Lower lobe of right lung (tissue), 2 donors: ENCODE results near the gene MAGEB17. TPM values are rescaled to one million over a fixed set of nuclear protein-coding genes. Genes with fewer than 3 reads are reported as not detected.

ENCODE experiments used
- ATAC-seq, 2 donors: fragments of 200-7000 bp; cut with Tn5 transposase; one replicate each; pipeline ENCODE4 v1.9.1; 2020 to 2022; ENCODE audit warnings: mild to moderate bottlenecking in 2 of 2, moderate library complexity in 2 of 2
- DNase-seq: peaks from one replicate; pipeline ENCODE4 v3.0.0-alpha.2; 2020
- H3K27ac ChIP-seq: fragments of 200-600 bp; one replicate; pipeline ENCODE4 v1.8.0; 2022
- H3K27me3 ChIP-seq: fragments of 200-600 bp; one replicate; pipeline ENCODE4 v1.8.0; 2022; ENCODE audit warnings: low read depth
- H3K36me3 ChIP-seq: fragments of 200-600 bp; one replicate; pipeline ENCODE4 v1.8.0; 2022; ENCODE audit warnings: mild to moderate bottlenecking
- H3K4me1 ChIP-seq: fragments of 200-600 bp; one replicate; pipeline ENCODE4 v1.8.0; 2022
- H3K4me3 ChIP-seq: fragments of 200-600 bp; one replicate; pipeline ENCODE4 v1.8.0; 2022; ENCODE audit warnings: mild to moderate bottlenecking
- H3K9me3 ChIP-seq: fragments of 200-600 bp; one replicate; pipeline ENCODE4 v1.8.0; 2022
- intact Hi-C: fragments of 100-400 bp; cut with DNase I; formaldehyde crosslinking; loops from one replicate; pipeline ENCODE4 v1.11.0; 2022
- total RNA-seq: library from RNA; stranded (reverse); fragmentation: NEBNext Ultra II Directional; extraction: Animal tissue kit (Norgen Biotek cat#: 25700); gene quantifications from one replicate; pipeline ENCODE4 v1.2.1, GENCODE V29; 2021
- TF ChIP-seq, protein P1 (sequence below): fragments of 200-600 bp; IDR thresholded peaks from one replicate; pipeline ENCODE4 v1.8.0; 2022; ENCODE audit warnings: antibody characterized with exemption, mild to moderate bottlenecking
- donor health status: DM: no; HTN: yes; CAD: no; lungs with severe emphysema.

MAGEB17 gene
- total RNA-seq, 1 donor from 2014 or later = not detected

GRCh38 chrX:16199343-16199742 lies 32.1 kb downstream of the MAGEB17 start:
- H3K4me1 ChIP-seq = no peaks in the 10 kb centered on the region
- no peaks in the 10 kb centered on the region for H3K9me3 ChIP-seq
- DNase-seq = no peak
- TF ChIP-seq, protein P1, sequence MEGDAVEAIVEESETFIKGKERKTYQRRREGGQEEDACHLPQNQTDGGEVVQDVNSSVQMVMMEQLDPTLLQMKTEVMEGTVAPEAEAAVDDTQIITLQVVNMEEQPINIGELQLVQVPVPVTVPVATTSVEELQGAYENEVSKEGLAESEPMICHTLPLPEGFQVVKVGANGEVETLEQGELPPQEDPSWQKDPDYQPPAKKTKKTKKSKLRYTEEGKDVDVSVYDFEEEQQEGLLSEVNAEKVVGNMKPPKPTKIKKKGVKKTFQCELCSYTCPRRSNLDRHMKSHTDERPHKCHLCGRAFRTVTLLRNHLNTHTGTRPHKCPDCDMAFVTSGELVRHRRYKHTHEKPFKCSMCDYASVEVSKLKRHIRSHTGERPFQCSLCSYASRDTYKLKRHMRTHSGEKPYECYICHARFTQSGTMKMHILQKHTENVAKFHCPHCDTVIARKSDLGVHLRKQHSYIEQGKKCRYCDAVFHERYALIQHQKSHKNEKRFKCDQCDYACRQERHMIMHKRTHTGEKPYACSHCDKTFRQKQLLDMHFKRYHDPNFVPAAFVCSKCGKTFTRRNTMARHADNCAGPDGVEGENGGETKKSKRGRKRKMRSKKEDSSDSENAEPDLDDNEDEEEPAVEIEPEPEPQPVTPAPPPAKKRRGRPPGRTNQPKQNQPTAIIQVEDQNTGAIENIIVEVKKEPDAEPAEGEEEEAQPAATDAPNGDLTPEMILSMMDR = no peak
- H3K27ac ChIP-seq = no peak overlapping the region
- no peaks in the 10 kb centered on the region for H3K36me3 ChIP-seq
- no peak for ATAC-seq
- H3K4me3 ChIP-seq = no peak overlapping the region
- H3K27me3 ChIP-seq = no peaks in the 10 kb centered on the region
- intact Hi-C loops = no loop called here

GRCh38 chrX:16202943-16203342 lies 35.7 kb downstream of the MAGEB17 start:
- intact Hi-C loops = no loop called here
- DNase-seq (no peak), ATAC-seq (no peak)

GRCh38 chrX:16204538-16204937 lies 37.3 kb downstream of the MAGEB17 start:
- Histone ChIP-seq H3K27ac (no peak overlapping the region), H3K36me3 (no peaks in the 10 kb centered on the region), H3K4me1 (no peaks in the 10 kb centered on the region), H3K9me3 (no peaks in the 10 kb centered on the region), H3K4me3 (no peak overlapping the region), H3K27me3 (no peaks in the 10 kb centered on the region)
- ATAC-seq = no peak
- DNase-seq = no peak
- TF ChIP-seq, protein P1 = no peak
- intact Hi-C loops = no loop called here

More at GRCh38 chrX:16202943-16203342, 35.7 kb downstream of the MAGEB17 start:
- Histone ChIP-seq H3K27ac (no peak overlapping the region), H3K4me1 (no peaks in the 10 kb centered on the region), H3K27me3 (no peaks in the 10 kb centered on the region), H3K4me3 (no peak overlapping the region), H3K9me3 (no peaks in the 10 kb centered on the region), H3K36me3 (no peaks in the 10 kb centered on the region)
- TF ChIP-seq, protein P1 = no peak

DNA sequence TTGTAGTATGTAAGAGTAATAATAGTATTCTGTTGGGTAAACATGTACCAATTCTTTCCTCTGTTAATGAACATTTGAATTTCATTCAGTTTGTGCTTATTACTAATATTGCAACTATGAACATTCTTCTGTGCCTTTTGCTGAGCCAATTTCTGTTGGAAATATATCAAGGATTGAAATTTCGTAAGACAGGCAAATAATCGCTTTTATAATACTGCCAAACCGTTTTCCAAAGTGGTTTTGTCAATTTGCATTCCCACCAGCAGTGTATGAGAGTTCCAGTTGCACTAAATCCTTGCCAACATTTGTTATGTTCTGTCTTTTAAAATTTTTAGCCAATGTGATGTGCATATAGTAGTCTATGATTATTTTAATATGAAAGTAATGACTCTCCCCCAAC lies 38.6 kb downstream of the MAGEB17 start:
- Histone ChIP-seq H3K9me3 (no peaks in the 10 kb centered on the region), H3K27me3 (no peaks in the 10 kb centered on the region), H3K4me1 (no peaks in the 10 kb centered on the region), H3K4me3 (no peak overlapping the region), H3K27ac (no peak overlapping the region), H3K36me3 (no peaks in the 10 kb centered on the region)
- intact Hi-C loops = no loop called here
- ATAC-seq (no peak), DNase-seq (no peak)
- TF ChIP-seq, protein P1 = no peak

GRCh38 chrX:16207634-16208033 lies 40.4 kb downstream of the MAGEB17 start:
- Histone ChIP-seq H3K36me3 (no peaks in the 10 kb centered on the region), H3K27me3 (no peaks in the 10 kb centered on the region), H3K27ac (no peak overlapping the region), H3K4me3 (no peak overlapping the region), H3K4me1 (no peaks in the 10 kb centered on the region), H3K9me3 (no peaks in the 10 kb centered on the region)
- TF ChIP-seq, protein P1 = no peak
- DNase-seq = no peak
- intact Hi-C loops = no loop called here
- ATAC-seq = no peak

DNA sequence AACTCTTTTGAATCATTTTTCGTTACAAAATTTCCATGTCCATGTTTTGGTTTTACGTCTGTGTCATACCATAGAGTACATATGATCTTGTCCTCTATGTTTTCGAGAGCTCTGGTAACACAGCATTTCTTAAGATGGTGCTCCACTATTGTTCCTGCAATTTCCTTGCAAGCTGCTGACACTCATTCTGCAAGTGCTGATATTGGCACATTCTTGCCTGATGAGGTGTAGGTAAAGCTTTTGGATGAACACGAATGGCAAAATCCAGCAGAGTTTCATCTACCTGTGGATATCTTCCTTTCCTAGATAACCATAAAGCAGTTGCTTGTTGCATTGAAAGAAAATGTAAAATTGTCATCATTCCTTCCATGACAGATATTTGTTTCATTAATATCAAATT lies 41.3 kb downstream of the MAGEB17 start:
- TF ChIP-seq, protein P1 = no peak
- no peaks in the 10 kb centered on the region for H3K4me1 ChIP-seq
- no peaks in the 10 kb centered on the region for H3K9me3 ChIP-seq
- no peaks in the 10 kb centered on the region for H3K36me3 ChIP-seq
- H3K27me3 ChIP-seq = no peaks in the 10 kb centered on the region
- DNase-seq (no peak), ATAC-seq (no peak)
- H3K4me3 ChIP-seq = no peak overlapping the region
- intact Hi-C loops = no loop called here
- H3K27ac ChIP-seq = no peak overlapping the region
